C4-2B (cell line): Measurements from ENCODE around the gene GTF2A1L.

Experiments used
- H3K27ac ChIP-seq: fragments of 450-650 bp; 2 replicates; pipeline ENCODE4 v1.5.1; 2017
- CTCF ChIP-seq: fragments of 450-650 bp; conservative IDR thresholded peaks from 2 replicates; pipeline ENCODE4 v1.5.1; 2017; ENCODE audit warnings: mild to moderate bottlenecking
- ZFX ChIP-seq: fragments of 450-650 bp; IDR thresholded peaks from 2 replicates; pipeline ENCODE4 v1.6.1; 2017

The GTF2A1L gene

GRCh38 chr2:48707466-48707865 lies 89.8 kb downstream of the GTF2A1L start:
- no peak overlapping the region for H3K27ac ChIP-seq
- TF ChIP-seq ZFX = no peak
- no peak for TF ChIP-seq CTCF

GRCh38 chr2:48709096-48710034 lies 91.7 kb downstream of the GTF2A1L start:
- no peak overlapping the region for H3K27ac ChIP-seq
- TF ChIP-seq ZFX = no peak
- TF ChIP-seq CTCF = no peak

GRCh38 chr2:48711343-48711742 lies 93.7 kb downstream of the GTF2A1L start:
- no peak overlapping the region for H3K27ac ChIP-seq

GRCh38 chr2:48712151-48712550 lies 94.5 kb downstream of the GTF2A1L start:
- H3K27ac ChIP-seq = no peak overlapping the region
- TF ChIP-seq CTCF (no peak), ZFX (no peak)

More at GRCh38 chr2:48711343-48711742, 93.7 kb downstream of the GTF2A1L start:
- TF ChIP-seq CTCF = no peak
- TF ChIP-seq ZFX = no peak

GRCh38 chr2:48713647-48714046 lies 96.0 kb downstream of the GTF2A1L start:
- no peak for TF ChIP-seq ZFX
- no peak for TF ChIP-seq CTCF
- no peak overlapping the region for H3K27ac ChIP-seq

- no peak for TF ChIP-seq ZFX
- TF ChIP-seq CTCF = no peak
- H3K27ac ChIP-seq = no peak overlapping the region
These were observed 96.6 kb downstream of the GTF2A1L start for GRCh38 chr2:48714245-48714644.

GRCh38 chr2:48715042-48715899 lies 97.6 kb downstream of the GTF2A1L start:
- TF ChIP-seq CTCF (no peak), ZFX (no peak)
- H3K27ac ChIP-seq = no peak overlapping the region
